ENCODE data around the gene HTR3E. TPM values are rescaled to one million over a fixed set of nuclear protein-coding genes. Genes with fewer than 3 reads are reported as not detected.

HTR3E gene
- total RNA-seq, 2 experiments from 2014 or later, result not detected

GRCh38 chr3:184126006-184126405 lies 29.1 kb downstream of the HTR3E start:
- ChIA-PET POLR2A (interaction anchor here (1.1 kb wide), 1 partner anchor 270 kb away, joined by 3 read pairs; no protein-coding TSS in a partner anchor), CTCF (ENCODE audit: unreplicated experiment) (no interaction called here)
- Histone ChIP-seq H3K4me3 (ENCODE audit: low read depth, low read length, poor library complexity, severe bottlenecking) (no peak overlapping the region), H3K9me2 (ENCODE audit: insufficient read depth, low read length) (no peaks in the 10 kb centered on the region), H3K4me2 (ENCODE audit: low read length) (no peak overlapping the region), H4K20me1 (ENCODE audit: insufficient read depth, low read length) (no peaks in the 10 kb centered on the region), H3K79me2 (ENCODE audit: insufficient read depth, low read depth, low read length) (no peaks in the 10 kb centered on the region), H2AFZ (ENCODE audit: low read length) (no peak overlapping the region), H3K4me1 (ENCODE audit: insufficient read depth, low read length, poor library complexity, severe bottlenecking) (no peaks in the 10 kb centered on the region), H3K36me3 (ENCODE audit: insufficient read depth, low read length) (no peaks in the 10 kb centered on the region), H3K27ac (ENCODE audit: low read depth, low read length, poor library complexity, severe bottlenecking) (no peak overlapping the region), H3K9me3 (ENCODE audit: low read length) (no peaks in the 10 kb centered on the region)
- TF ChIP-seq CTCF (conservative IDR thresholded peaks at IDR 0.05; ENCODE audit: low read length) (no peak), EZH2phosphoT487 (IDR thresholded peaks at IDR 0.05; ENCODE audit: borderline replicate concordance, low read depth, low read length) (no peak)
- BruUV-seq (replicated peaks), result no TSS peak
- intact Hi-C loops (cut with micrococcal nuclease; ENCODE audit: unreplicated experiment), result no loop called here
- no peak for DNase-seq (ENCODE audit: low spot score)

GRCh38 chr3:184129012-184129411 lies 32.1 kb downstream of the HTR3E start:
- Histone ChIP-seq H3K4me3 (ENCODE audit: low read depth, low read length, poor library complexity, severe bottlenecking) (no peak overlapping the region), H3K9me3 (ENCODE audit: low read length) (no peaks in the 10 kb centered on the region), H3K4me1 (ENCODE audit: insufficient read depth, low read length, poor library complexity, severe bottlenecking) (peaks cover 7% of the 10 kb centered on the region), H3K27ac (ENCODE audit: low read depth, low read length, poor library complexity, severe bottlenecking) (no peak overlapping the region), H3K79me2 (ENCODE audit: insufficient read depth, low read depth, low read length) (no peaks in the 10 kb centered on the region), H2AFZ (ENCODE audit: low read length) (no peak overlapping the region), H4K20me1 (ENCODE audit: insufficient read depth, low read length) (no peaks in the 10 kb centered on the region), H3K4me2 (ENCODE audit: low read length) (no peak overlapping the region), H3K9me2 (ENCODE audit: insufficient read depth, low read length) (no peaks in the 10 kb centered on the region), H3K36me3 (ENCODE audit: insufficient read depth, low read length) (no peaks in the 10 kb centered on the region)
- POLR2A ChIA-PET, result no interaction called here
- peak; percentile 49 for DNase-seq (ENCODE audit: low spot score)
- no TSS peak for BruUV-seq (replicated peaks)
- peak; percentile 78 for TF ChIP-seq CTCF (conservative IDR thresholded peaks at IDR 0.05; ENCODE audit: low read length)
- TF ChIP-seq EZH2phosphoT487 (IDR thresholded peaks at IDR 0.05; ENCODE audit: borderline replicate concordance, low read depth, low read length), result no peak
- intact Hi-C loops (cut with micrococcal nuclease; ENCODE audit: unreplicated experiment), result no loop called here
- CTCF ChIA-PET (ENCODE audit: unreplicated experiment), result no interaction called here

- H2AFZ ChIP-seq (ENCODE audit: low read length), result no peak overlapping the region
- H3K4me1 ChIP-seq (ENCODE audit: insufficient read depth, low read length, poor library complexity, severe bottlenecking), result peaks cover 20% of the 10 kb centered on the region
- H3K79me2 ChIP-seq (ENCODE audit: insufficient read depth, low read depth, low read length), result peaks cover 36% of the 10 kb centered on the region
- H3K4me3 ChIP-seq (ENCODE audit: low read depth, low read length, poor library complexity, severe bottlenecking), result no peak overlapping the region
- no peaks in the 10 kb centered on the region for H3K9me2 ChIP-seq (ENCODE audit: insufficient read depth, low read length)
- H3K27ac ChIP-seq (ENCODE audit: low read depth, low read length, poor library complexity, severe bottlenecking), result no peak overlapping the region
- no TSS peak for BruUV-seq (replicated peaks)
- intact Hi-C loops (cut with micrococcal nuclease; ENCODE audit: unreplicated experiment), result no loop called here
- H4K20me1 ChIP-seq (ENCODE audit: insufficient read depth, low read length), result no peaks in the 10 kb centered on the region
- no peaks in the 10 kb centered on the region for H3K9me3 ChIP-seq (ENCODE audit: low read length)
- POLR2A ChIA-PET, result interaction anchor here (0.5 to 1.2 kb wide), 3 partner anchors 90 to 184 kb away, joined by 3 to 4 read pairs (median 3); no protein-coding TSS in a partner anchor
- H3K4me2 ChIP-seq (ENCODE audit: low read length), result peak overlapping the region; percentile 97
- peaks cover 10% of the 10 kb centered on the region for H3K36me3 ChIP-seq (ENCODE audit: insufficient read depth, low read length)
- CTCF ChIA-PET (ENCODE audit: unreplicated experiment), result no interaction called here
- TF ChIP-seq EZH2phosphoT487 (IDR thresholded peaks at IDR 0.05; ENCODE audit: borderline replicate concordance, low read depth, low read length), result no peak
- no peak for TF ChIP-seq CTCF (conservative IDR thresholded peaks at IDR 0.05; ENCODE audit: low read length)
- no peak for DNase-seq (ENCODE audit: low spot score)
Measured at GRCh38 chr3:184132945-184133344, 36.1 kb downstream of the HTR3E start.

Data from OCI-LY7 (cell line).